ENCODE results near the gene CA10.

DNA sequence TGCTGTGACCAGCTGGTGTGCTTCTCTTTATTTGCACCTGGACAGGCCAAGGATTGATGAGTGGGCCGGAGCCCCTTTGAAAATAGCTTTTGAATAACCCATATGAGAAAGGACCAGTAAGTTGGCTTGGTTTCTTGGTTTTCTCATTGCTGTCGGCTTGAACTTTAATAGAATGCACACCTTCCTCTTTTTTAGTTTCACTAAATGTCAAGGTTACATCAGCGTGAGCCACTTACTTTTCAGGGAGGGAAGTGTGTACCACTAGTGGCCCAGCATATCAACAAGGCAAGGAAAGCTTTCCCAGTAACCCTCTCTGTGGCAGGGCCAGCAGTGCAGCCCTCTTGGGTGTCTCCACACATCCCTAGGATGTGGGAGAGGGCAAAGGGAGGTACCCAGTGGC, 433.3 kb downstream of the CA10 start:
- TF ChIP-seq POLR2A (conservative IDR thresholded peaks at IDR 0.05): no peak
- no peak for TF ChIP-seq KDM1A (IDR thresholded peaks at IDR 0.05)

Measured in K562 (cell line).